ENCODE data around the gene ZNF79. TPM values are rescaled to one million over a fixed set of nuclear protein-coding genes. Genes with fewer than 3 reads are reported as not detected.

ZNF79 gene
- total RNA-seq, 1 experiment from 2014 or later: 9.0 TPM

DNA sequence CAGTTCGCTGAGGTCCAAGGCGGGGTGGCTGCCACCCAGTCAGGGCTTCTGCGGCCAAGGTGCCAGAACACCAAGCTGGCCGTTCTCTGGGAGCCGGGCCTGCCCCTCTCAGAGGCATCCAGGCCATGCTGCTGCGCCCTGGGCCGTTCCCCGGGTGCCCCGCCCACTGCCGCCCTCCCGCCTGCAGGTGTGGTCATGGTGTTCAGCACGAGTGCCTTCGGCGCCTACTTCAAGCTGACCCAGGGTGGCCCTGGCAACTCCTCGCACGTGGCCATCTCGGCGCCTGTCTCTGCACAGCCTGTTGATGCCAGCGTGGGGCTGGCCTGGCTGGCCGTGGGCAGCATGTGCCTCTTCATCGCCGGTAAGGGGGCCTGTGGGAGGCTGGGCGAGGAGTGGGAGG, 19.6 kb upstream of the ZNF79 start:
- ATAC-seq (no peak), DNase-seq (ENCODE audit: low spot score) (no peak)
- CTCF ChIA-PET: interaction anchor here (0.8 to 2.3 kb wide), 2 partner anchors 13 to 268 kb away, joined by 3 to 9 read pairs; no protein-coding TSS in a partner anchor
- Mint-ChIP-seq H3K27me3 (ENCODE audit: low read depth) (no peaks in the 10 kb centered on the region), H3K9me3 (no peaks in the 10 kb centered on the region), H3K36me3 (peaks cover 7% of the 10 kb centered on the region; the same call in 1 of the 2 replicates), H3K27ac (no peak overlapping the region), H3K4me1 (no peaks in the 10 kb centered on the region), H3K4me3 (no peak overlapping the region)
- POLR2A ChIA-PET: no interaction called here
- TF ChIP-seq, protein P1, sequence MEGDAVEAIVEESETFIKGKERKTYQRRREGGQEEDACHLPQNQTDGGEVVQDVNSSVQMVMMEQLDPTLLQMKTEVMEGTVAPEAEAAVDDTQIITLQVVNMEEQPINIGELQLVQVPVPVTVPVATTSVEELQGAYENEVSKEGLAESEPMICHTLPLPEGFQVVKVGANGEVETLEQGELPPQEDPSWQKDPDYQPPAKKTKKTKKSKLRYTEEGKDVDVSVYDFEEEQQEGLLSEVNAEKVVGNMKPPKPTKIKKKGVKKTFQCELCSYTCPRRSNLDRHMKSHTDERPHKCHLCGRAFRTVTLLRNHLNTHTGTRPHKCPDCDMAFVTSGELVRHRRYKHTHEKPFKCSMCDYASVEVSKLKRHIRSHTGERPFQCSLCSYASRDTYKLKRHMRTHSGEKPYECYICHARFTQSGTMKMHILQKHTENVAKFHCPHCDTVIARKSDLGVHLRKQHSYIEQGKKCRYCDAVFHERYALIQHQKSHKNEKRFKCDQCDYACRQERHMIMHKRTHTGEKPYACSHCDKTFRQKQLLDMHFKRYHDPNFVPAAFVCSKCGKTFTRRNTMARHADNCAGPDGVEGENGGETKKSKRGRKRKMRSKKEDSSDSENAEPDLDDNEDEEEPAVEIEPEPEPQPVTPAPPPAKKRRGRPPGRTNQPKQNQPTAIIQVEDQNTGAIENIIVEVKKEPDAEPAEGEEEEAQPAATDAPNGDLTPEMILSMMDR (IDR thresholded peaks at IDR 0.05): no peak

DNA sequence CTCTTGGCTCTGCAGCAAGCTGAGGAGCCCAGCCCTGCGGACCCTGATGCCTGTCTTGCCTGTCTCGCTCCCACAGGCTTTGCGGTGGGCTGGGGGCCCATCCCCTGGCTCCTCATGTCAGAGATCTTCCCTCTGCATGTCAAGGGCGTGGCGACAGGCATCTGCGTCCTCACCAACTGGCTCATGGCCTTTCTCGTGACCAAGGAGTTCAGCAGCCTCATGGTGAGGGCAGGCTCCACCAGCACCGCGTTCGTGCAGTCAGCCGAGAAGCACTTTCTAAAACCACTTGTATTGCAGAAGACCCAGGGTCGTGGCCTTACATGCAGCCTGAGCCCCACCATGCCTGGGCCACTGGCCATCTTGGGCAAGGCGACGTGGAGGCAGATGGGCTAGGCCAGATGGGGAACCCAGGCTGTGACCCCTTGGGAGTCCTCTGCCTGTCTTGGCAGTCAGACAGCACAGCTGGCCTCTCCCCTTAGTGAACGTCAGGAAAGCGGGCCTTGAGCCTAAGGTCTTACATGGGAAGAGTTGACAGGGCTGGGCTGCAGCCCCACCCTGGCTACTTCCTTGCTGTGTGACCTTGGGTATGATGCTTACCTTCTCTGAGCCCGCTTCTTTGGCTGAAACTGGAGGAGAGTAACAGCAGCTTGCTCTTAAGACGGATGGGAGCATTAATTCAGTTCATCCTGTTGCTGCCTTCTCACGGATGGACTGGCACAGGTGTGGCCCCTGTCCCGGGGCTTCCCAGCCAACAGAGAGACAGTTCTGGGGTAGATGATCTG, 18.6 kb upstream of the ZNF79 start:
- no peak overlapping the region for H3K4me3 Mint-ChIP-seq
- H3K27ac Mint-ChIP-seq: peak overlapping the region; percentile 63; the same call in 1 of the 2 replicates
- no peaks in the 10 kb centered on the region for H3K27me3 Mint-ChIP-seq (ENCODE audit: low read depth)
- TF ChIP-seq FOXJ3 (CRISPR knock-in tag; IDR thresholded peaks at IDR 0.05; ENCODE audit: borderline replicate concordance): no peak
- no peak for TF ChIP-seq SMAD4 (CRISPR knock-in tag; IDR thresholded peaks at IDR 0.05)
- TF ChIP-seq, protein P2, sequence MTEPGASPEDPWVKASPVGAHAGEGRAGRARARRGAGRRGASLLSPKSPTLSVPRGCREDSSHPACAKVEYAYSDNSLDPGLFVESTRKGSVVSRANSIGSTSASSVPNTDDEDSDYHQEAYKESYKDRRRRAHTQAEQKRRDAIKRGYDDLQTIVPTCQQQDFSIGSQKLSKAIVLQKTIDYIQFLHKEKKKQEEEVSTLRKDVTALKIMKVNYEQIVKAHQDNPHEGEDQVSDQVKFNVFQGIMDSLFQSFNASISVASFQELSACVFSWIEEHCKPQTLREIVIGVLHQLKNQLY (CRISPR knock-in tag; IDR thresholded peaks at IDR 0.05): no peak
- TF ChIP-seq, protein P3, sequence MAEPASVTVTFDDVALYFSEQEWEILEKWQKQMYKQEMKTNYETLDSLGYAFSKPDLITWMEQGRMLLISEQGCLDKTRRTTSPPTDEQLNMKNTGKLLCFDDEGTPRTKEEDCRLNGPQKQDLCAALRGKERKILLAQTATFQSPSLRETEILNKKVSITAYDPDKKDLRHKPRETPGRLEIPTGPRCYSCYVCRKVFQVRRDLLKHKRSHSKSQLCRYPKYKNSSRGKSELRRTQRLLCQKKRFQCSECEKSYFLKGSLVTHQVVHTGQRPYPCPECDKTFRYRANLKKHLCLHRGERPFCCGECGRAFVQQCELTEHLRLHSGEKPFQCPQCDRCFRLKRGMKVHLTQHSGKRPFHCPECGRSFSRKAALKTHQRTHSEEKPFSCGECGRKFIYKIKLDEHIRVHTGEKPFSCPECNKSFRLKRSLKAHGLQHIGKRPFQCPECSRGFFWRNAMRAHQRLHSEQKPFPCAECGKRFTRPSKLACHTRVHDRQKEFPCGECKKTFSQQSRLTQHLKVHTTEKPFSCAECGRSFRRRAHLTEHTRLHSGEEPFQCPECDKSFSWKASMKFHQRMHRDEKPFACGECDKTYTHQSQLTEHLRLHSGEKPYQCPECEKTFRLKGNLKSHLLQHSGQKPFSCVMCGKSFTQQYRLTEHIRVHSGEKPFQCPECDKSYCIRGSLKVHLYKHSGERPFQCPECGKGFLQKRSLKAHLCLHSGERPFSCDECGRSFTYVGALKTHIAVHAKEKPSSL (CRISPR knock-in tag; conservative IDR thresholded peaks at IDR 0.05): no peak
- TF ChIP-seq ZBTB21 (CRISPR knock-in tag; IDR thresholded peaks at IDR 0.05; ENCODE audit: borderline replicate concordance): no peak
- no peak for TF ChIP-seq EMX1 (CRISPR knock-in tag; IDR thresholded peaks at IDR 0.05)
- TF ChIP-seq ESRRA (CRISPR knock-in tag; IDR thresholded peaks at IDR 0.05; ENCODE audit: borderline replicate concordance): no peak
- no peak for TF ChIP-seq GTF2I (CRISPR knock-in tag; conservative IDR thresholded peaks at IDR 0.05)
- CTCF ChIA-PET: interaction anchor here (0.8 kb wide), 1 partner anchor 269 kb away, joined by 3 read pairs; no protein-coding TSS in a partner anchor
- no peaks in the 10 kb centered on the region for H3K9me3 Mint-ChIP-seq
- H3K4me1 Mint-ChIP-seq: no peaks in the 10 kb centered on the region
- ATAC-seq: no peak
- DNase-seq (ENCODE audit: low spot score): peak; percentile 7
- H3K36me3 Mint-ChIP-seq: peaks cover 7% of the 10 kb centered on the region; the same call in 1 of the 2 replicates
- POLR2A ChIA-PET: no interaction called here

DNA sequence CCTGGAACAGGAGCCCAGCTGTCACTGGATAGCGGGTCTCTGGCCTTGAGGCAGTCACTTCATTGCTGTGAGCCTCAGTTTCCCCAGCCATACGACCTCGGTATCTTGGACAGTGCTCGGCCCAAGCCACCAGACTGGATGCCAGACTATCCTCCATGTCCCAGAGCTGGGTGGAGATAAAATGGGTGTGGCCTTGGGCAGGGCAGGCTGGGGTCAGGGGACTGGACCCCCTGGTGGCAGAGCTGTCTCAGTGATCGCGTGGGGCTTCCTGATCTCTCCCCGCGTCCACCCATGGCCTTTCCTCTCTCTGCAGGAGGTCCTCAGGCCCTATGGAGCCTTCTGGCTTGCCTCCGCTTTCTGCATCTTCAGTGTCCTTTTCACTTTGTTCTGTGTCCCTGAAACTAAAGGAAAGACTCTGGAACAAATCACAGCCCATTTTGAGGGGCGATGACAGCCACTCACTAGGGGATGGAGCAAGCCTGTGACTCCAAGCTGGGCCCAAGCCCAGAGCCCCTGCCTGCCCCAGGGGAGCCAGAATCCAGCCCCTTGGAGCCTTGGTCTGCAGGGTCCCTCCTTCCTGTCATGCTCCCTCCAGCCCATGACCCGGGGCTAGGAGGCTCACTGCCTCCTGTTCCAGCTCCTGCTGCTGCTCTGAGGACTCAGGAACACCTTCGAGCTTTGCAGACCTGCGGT, 17.2 kb upstream of the ZNF79 start:
- POLR2A ChIA-PET: interaction anchor here (0.6 kb wide), 1 partner anchor 10 kb away, joined by 3 read pairs; the partner anchor contains the start of gene SLC2A8
- Mint-ChIP-seq H3K9me3 (no peaks in the 10 kb centered on the region), H3K36me3 (peaks cover 7% of the 10 kb centered on the region; the same call in 1 of the 2 replicates), H3K27ac (peak overlapping the region; percentile 65; the same call in 1 of the 2 replicates), H3K4me1 (no peaks in the 10 kb centered on the region), H3K27me3 (ENCODE audit: low read depth) (no peaks in the 10 kb centered on the region), H3K4me3 (no peak overlapping the region)
- DNase-seq (ENCODE audit: low spot score) (peak; percentile 11), ATAC-seq (no peak)
- CTCF ChIA-PET: interaction anchor here (1.2 to 1.5 kb wide), 2 partner anchors 11 to 183 kb away, joined by 3 to 4 read pairs; no protein-coding TSS in a partner anchor
- TF ChIP-seq RELA (CRISPR knock-in tag; IDR thresholded peaks at IDR 0.05; ENCODE audit: borderline replicate concordance) (no peak), ZBTB21 (CRISPR knock-in tag; IDR thresholded peaks at IDR 0.05; ENCODE audit: borderline replicate concordance) (no peak), ZNF396 (CRISPR knock-in tag; IDR thresholded peaks at IDR 0.05; ENCODE audit: borderline replicate concordance) (no peak), ZNF416 (CRISPR knock-in tag; IDR thresholded peaks at IDR 0.05) (no peak)
- TF ChIP-seq, protein P4, sequence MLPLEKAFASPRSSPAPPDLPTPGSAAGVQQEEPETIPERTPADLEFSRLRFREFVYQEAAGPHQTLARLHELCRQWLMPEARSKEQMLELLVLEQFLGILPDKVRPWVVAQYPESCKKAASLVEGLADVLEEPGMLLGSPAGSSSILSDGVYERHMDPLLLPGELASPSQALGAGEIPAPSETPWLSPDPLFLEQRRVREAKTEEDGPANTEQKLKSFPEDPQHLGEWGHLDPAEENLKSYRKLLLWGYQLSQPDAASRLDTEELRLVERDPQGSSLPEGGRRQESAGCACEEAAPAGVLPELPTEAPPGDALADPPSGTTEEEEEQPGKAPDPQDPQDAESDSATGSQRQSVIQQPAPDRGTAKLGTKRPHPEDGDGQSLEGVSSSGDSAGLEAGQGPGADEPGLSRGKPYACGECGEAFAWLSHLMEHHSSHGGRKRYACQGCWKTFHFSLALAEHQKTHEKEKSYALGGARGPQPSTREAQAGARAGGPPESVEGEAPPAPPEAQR (CRISPR knock-in tag; IDR thresholded peaks at IDR 0.05): no peak
- TF ChIP-seq, protein P5, sequence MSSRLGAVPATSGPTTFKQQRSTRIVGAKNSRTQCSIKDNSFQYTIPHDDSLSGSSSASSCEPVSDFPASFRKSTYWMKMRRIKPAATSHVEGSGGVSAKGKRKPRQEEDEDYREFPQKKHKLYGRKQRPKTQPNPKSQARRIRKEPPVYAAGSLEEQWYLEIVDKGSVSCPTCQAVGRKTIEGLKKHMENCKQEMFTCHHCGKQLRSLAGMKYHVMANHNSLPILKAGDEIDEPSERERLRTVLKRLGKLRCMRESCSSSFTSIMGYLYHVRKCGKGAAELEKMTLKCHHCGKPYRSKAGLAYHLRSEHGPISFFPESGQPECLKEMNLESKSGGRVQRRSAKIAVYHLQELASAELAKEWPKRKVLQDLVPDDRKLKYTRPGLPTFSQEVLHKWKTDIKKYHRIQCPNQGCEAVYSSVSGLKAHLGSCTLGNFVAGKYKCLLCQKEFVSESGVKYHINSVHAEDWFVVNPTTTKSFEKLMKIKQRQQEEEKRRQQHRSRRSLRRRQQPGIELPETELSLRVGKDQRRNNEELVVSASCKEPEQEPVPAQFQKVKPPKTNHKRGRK (CRISPR knock-in tag; IDR thresholded peaks at IDR 0.05; ENCODE audit: borderline replicate concordance): no peak
- TF ChIP-seq, protein P6, sequence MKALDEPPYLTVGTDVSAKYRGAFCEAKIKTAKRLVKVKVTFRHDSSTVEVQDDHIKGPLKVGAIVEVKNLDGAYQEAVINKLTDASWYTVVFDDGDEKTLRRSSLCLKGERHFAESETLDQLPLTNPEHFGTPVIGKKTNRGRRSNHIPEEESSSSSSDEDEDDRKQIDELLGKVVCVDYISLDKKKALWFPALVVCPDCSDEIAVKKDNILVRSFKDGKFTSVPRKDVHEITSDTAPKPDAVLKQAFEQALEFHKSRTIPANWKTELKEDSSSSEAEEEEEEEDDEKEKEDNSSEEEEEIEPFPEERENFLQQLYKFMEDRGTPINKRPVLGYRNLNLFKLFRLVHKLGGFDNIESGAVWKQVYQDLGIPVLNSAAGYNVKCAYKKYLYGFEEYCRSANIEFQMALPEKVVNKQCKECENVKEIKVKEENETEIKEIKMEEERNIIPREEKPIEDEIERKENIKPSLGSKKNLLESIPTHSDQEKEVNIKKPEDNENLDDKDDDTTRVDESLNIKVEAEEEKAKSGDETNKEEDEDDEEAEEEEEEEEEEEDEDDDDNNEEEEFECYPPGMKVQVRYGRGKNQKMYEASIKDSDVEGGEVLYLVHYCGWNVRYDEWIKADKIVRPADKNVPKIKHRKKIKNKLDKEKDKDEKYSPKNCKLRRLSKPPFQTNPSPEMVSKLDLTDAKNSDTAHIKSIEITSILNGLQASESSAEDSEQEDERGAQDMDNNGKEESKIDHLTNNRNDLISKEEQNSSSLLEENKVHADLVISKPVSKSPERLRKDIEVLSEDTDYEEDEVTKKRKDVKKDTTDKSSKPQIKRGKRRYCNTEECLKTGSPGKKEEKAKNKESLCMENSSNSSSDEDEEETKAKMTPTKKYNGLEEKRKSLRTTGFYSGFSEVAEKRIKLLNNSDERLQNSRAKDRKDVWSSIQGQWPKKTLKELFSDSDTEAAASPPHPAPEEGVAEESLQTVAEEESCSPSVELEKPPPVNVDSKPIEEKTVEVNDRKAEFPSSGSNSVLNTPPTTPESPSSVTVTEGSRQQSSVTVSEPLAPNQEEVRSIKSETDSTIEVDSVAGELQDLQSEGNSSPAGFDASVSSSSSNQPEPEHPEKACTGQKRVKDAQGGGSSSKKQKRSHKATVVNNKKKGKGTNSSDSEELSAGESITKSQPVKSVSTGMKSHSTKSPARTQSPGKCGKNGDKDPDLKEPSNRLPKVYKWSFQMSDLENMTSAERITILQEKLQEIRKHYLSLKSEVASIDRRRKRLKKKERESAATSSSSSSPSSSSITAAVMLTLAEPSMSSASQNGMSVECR (CRISPR knock-in tag; IDR thresholded peaks at IDR 0.05; ENCODE audit: borderline replicate concordance): no peak
